Measurements from ENCODE around the gene IGF2R.

Gene IGF2R

DNA sequence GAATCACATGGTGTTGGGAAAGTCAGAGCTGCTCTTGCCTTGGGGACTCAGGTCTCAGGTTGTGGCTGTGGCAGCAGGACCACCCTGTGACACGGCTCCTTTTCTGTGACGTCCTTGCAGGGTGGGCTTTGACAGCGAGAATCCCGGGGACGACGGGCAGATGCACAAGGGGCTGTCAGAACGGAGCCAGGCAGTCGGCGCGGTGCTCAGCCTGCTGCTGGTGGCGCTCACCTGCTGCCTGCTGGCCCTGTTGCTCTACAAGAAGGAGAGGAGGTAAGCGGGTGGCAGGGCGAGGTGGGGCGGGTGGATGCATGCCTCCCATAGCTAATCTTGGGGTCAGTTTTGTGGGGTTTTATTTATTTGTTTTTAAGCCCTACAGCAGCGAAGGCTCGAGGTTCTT is 133.5 kb downstream of the IGF2R start:
- TF ChIP-seq, protein P1, sequence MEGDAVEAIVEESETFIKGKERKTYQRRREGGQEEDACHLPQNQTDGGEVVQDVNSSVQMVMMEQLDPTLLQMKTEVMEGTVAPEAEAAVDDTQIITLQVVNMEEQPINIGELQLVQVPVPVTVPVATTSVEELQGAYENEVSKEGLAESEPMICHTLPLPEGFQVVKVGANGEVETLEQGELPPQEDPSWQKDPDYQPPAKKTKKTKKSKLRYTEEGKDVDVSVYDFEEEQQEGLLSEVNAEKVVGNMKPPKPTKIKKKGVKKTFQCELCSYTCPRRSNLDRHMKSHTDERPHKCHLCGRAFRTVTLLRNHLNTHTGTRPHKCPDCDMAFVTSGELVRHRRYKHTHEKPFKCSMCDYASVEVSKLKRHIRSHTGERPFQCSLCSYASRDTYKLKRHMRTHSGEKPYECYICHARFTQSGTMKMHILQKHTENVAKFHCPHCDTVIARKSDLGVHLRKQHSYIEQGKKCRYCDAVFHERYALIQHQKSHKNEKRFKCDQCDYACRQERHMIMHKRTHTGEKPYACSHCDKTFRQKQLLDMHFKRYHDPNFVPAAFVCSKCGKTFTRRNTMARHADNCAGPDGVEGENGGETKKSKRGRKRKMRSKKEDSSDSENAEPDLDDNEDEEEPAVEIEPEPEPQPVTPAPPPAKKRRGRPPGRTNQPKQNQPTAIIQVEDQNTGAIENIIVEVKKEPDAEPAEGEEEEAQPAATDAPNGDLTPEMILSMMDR (IDR thresholded peaks at IDR 0.05; ENCODE audit: low read depth, low read length), result no peak

DNA sequence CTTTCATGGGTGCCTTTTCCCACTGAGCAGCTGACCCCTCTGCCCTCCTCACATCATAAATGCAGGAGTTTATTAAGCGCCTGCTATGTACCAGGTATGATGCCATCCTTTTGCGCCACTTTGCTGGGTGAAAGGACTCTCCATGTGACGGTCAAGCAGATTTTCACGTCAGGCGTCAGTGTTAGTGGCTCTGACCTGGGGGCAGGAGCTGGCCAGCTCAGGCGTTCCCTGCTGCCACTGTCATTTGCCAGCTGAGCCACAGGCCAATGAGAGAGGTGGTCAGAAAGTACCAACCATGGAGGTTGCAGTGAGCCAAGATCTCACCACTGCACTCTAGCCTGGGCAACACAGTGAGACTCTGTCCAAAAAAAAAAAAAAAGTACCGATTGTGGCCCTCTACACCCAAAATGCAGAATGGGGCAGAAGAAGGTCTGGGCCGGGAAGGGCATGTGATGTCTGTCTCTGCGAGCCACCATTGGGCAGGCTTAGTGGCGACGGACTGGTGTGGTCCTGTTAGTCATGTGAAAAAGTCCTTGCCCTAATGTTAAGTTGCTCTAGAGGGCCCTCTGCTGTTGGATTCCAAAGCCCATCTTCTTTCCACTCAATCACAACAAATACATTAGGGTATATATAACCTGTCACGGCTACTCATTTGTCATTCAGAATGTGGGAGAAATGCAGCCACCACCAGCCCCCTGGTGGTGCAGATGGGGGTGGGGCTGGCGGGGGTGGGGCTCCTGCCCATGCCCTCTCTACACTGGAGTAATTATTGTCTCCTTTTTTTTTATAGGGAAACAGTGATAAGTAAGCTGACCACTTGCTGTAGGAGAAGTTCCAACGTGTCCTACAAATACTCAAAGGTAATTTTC is 134.3 kb downstream of the IGF2R start:
- TF ChIP-seq, protein P1 (IDR thresholded peaks at IDR 0.05; ENCODE audit: low read depth, low read length), result peak; percentile 24; the same call in 1 of the 2 replicates
- no peak overlapping the region for H3K4me3 ChIP-seq (ENCODE audit: low read depth, low read length)

More for the DNA sequence above, 133.5 kb downstream of the IGF2R start:
- no peak overlapping the region for H3K4me3 ChIP-seq (ENCODE audit: low read depth, low read length)

DNA sequence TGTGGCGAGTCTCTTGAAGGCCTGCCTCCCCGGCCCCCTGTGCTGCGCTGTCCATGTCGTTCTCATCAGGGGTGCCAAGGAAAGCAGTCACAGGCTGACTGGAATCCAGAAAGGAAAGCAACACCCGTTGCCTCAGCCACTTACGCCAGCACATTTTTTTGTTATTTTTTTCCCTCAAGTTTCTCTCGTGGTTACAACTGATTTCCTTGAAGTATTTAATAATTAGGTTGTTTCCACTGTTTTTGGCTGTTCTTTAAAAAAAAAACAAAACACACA is 134.9 kb downstream of the IGF2R start:
- H3K4me3 ChIP-seq (ENCODE audit: low read depth, low read length), result no peak overlapping the region
- TF ChIP-seq, protein P1 (IDR thresholded peaks at IDR 0.05; ENCODE audit: low read depth, low read length), result no peak

DNA sequence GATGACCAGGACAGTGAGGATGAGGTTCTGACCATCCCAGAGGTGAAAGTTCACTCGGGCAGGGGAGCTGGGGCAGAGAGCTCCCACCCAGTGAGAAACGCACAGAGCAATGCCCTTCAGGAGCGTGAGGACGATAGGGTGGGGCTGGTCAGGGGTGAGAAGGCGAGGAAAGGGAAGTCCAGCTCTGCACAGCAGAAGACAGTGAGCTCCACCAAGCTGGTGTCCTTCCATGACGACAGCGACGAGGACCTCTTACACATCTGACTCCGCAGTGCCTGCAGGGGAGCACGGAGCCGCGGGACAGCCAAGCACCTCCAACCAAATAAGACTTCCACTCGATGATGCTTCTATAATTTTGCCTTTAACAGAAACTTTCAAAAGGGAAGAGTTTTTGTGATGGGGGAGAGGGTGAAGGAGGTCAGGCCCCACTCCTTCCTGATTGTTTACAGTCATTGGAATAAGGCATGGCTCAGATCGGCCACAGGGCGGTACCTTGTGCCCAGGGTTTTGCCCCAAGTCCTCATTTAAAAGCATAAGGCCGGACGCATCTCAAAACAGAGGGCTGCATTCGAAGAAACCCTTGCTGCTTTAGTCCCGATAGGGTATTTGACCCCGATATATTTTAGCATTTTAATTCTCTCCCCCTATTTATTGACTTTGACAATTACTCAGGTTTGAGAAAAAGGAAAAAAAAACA is 136.1 kb downstream of the IGF2R start:
- no peak overlapping the region for H3K4me3 ChIP-seq (ENCODE audit: low read depth, low read length)
- TF ChIP-seq, protein P1 (IDR thresholded peaks at IDR 0.05; ENCODE audit: low read depth, low read length), result no peak

DNA sequence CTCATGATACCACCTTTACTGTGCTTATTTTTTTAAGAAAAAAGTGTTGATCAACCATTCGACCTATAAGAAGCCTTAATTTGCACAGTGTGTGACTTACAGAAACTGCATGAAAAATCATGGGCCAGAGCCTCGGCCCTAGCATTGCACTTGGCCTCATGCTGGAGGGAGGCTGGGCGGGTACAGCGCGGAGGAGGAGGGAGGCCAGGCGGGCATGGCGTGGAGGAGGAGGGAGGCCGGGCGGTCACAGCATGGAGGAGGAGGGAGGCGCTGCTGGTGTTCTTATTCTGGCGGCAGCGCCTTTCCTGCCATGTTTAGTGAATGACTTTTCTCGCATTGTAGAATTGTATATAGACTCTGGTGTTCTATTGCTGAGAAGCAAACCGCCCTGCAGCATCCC is 137.1 kb downstream of the IGF2R start:
- TF ChIP-seq, protein P1 (IDR thresholded peaks at IDR 0.05; ENCODE audit: low read depth, low read length), result no peak
- H3K4me3 ChIP-seq (ENCODE audit: low read depth, low read length), result no peak overlapping the region

DNA sequence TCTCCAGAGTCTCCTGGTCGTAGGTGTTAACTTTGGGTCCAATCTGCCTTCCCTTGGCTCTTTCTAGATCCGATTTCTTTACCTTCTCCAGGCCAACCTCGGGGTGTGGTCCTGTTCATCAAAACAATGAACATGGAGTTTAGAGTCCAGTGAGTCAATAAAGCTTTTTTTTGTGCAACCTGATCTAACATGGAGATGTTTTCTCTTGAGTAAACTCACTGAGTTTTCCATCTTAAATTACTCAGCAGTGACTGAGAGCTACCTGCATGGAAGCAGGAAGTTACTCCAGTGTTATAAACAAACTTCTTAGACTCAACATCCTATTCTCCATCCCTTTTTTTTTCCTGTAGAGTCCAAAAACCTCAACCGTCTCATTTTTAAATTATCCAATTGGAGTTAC is 137.8 kb downstream of the IGF2R start:
- TF ChIP-seq, protein P1 (IDR thresholded peaks at IDR 0.05; ENCODE audit: low read depth, low read length), result no peak
- no peak overlapping the region for H3K4me3 ChIP-seq (ENCODE audit: low read depth, low read length)

DNA sequence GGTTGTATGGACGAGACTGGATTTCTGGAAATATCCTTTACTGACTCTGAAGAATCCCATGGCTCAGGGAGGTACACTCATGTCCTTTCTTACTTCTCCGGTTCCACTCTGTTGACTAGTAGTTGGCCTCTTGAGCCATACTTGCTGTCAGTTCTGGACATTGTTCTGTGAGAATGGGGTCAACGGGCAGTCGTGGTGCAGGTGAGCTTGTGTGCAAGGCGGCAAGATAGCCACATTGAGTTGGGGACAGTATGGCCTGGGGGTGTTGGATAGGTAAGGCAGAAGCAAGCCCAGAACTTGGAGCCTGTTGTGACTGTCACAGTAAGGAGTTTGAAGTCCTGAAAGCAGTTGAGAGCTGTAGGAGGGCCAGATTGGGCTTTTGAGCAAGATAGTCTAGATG is 139.2 kb downstream of the IGF2R start:
- TF ChIP-seq, protein P1 (IDR thresholded peaks at IDR 0.05; ENCODE audit: low read depth, low read length), result no peak
- no peak overlapping the region for H3K4me3 ChIP-seq (ENCODE audit: low read depth, low read length)

Measured in WI38 (cell line).